ENCODE measurements around the gene TAOK1.

TAOK1 gene

GRCh38 chr17:29376667-29377270 lies 13.4 kb upstream of the TAOK1 start:
- Histone ChIP-seq H3K27ac (replicated peaks) (no peak overlapping the region), H3K4me3 (replicated peaks; ENCODE audit: insufficient read depth, low read length) (no peak overlapping the region), H3K27me3 (ENCODE audit: insufficient read depth, poor library complexity, severe bottlenecking) (no peaks in the 10 kb centered on the region)
- no peak for TF ChIP-seq CTCF (IDR thresholded peaks at IDR 0.05; ENCODE audit: insufficient read depth, low read length)
- DNase-seq (ENCODE audit: low read depth in 1 of 2, low spot score in 1 of 2) = no peak

- peak in 1 of 2 experiments; percentile 53 for DNase-seq (ENCODE audit: low read depth in 1 of 2, low spot score in 1 of 2)
- no peak for TF ChIP-seq REST (IDR thresholded peaks at IDR 0.05; ENCODE audit: insufficient replicate concordance, low read depth)
- TF ChIP-seq CTCF (IDR thresholded peaks at IDR 0.05; ENCODE audit: insufficient read depth, low read length) = no peak
- TF ChIP-seq SPI1 (IDR thresholded peaks at IDR 0.05; ENCODE audit: borderline replicate concordance, low read depth) = no peak
- TF ChIP-seq GABPA (IDR thresholded peaks at IDR 0.05; ENCODE audit: low read depth) = no peak
- Histone ChIP-seq H3K27ac (replicated peaks) (no peak overlapping the region), H3K27me3 (ENCODE audit: insufficient read depth, poor library complexity, severe bottlenecking) (no peaks in the 10 kb centered on the region), H3K4me3 (replicated peaks; ENCODE audit: insufficient read depth, low read length) (no peak overlapping the region)
Observed at GRCh38 chr17:29378500-29378899, 11.7 kb upstream of the TAOK1 start.

- Histone ChIP-seq H3K4me3 (replicated peaks; ENCODE audit: insufficient read depth, low read length) (no peak overlapping the region), H3K27me3 (ENCODE audit: insufficient read depth, poor library complexity, severe bottlenecking) (no peaks in the 10 kb centered on the region), H3K27ac (replicated peaks) (peak overlapping the region; percentile 28; the same call in 1 of the 2 replicates)
- DNase-seq (ENCODE audit: low read depth in 1 of 2, low spot score in 1 of 2) = peak in 1 of 2 experiments; percentile 37
- no peak for TF ChIP-seq GABPA (IDR thresholded peaks at IDR 0.05; ENCODE audit: low read depth)
- no peak for TF ChIP-seq SPI1 (IDR thresholded peaks at IDR 0.05; ENCODE audit: borderline replicate concordance, low read depth)
- no peak for TF ChIP-seq CTCF (IDR thresholded peaks at IDR 0.05; ENCODE audit: insufficient read depth, low read length)
- TF ChIP-seq POLR2AphosphoS5 (IDR thresholded peaks at IDR 0.05; ENCODE audit: low read depth) = no peak
- no peak for TF ChIP-seq REST (IDR thresholded peaks at IDR 0.05; ENCODE audit: insufficient replicate concordance, low read depth)
Observed at GRCh38 chr17:29379084-29379991, 10.8 kb upstream of the TAOK1 start.

Data from HL-60 (cell line).